DND-41 (cell line): ENCODE results near the gene PPP1R12A.

Experiments used
- CTCF ChIP-seq: IDR thresholded peaks from 2 replicates; pipeline ENCODE4 v1.5.1; 2012; ENCODE audit warnings: borderline replicate concordance, low read length, moderate library complexity, mild to moderate bottlenecking; ENCODE audit not compliant: poor library complexity, severe bottlenecking; ENCODE audit errors: extremely low read depth
- EZH2 ChIP-seq: IDR thresholded peaks from 3 replicates; pipeline ENCODE4 v1.6.1; 2012; ENCODE audit warnings: borderline replicate concordance, low read depth, mild to moderate bottlenecking, moderate library complexity, low read length, inconsistent platforms; ENCODE audit not compliant: severe bottlenecking

- TF ChIP-seq CTCF (no peak), EZH2 (no peak)
Observed at GRCh38 chr12:79891506-79892162, 43.3 kb downstream of the PPP1R12A start.
